PC-3 (cell line): Measurements from ENCODE around the gene TRMU.

Experiments used
- CTCF ChIP-seq: fragments of 300-600 bp; sonication (generic); conservative IDR thresholded peaks from 2 replicates; pipeline ENCODE4 v1.5.1; 2017; ENCODE audit warnings: antibody characterized with exemption, low read depth, mild to moderate bottlenecking, low read length
- EZH2 ChIP-seq: fragments of 300-600 bp; sonication (generic); IDR thresholded peaks from one replicate; pipeline ENCODE4 v1.6.1; 2017; ENCODE audit warnings: antibody characterized with exemption, mild to moderate bottlenecking, low read length; ENCODE audit not compliant: unreplicated experiment
- EZH2phosphoT487 ChIP-seq: fragments of 300-600 bp; sonication (generic); IDR thresholded peaks from 2 replicates; pipeline ENCODE4 v1.6.1; 2018; ENCODE audit warnings: mild to moderate bottlenecking, antibody characterized with exemption, low read length, borderline replicate concordance

- no peak for TF ChIP-seq CTCF
- no peak for TF ChIP-seq EZH2phosphoT487
- no peak for TF ChIP-seq EZH2
Observed at GRCh38 chr22:46382524-46382923, 47.0 kb downstream of the TRMU start.
